ENCODE data around the gene IL12B.

GRCh38 chr5:159309689-159310433 lies 20.4 kb downstream of the IL12B start:
- TF ChIP-seq POLR2A (IDR thresholded peaks at IDR 0.05; ENCODE audit: low read depth, low read length) (no peak), POLR2AphosphoS5 (IDR thresholded peaks at IDR 0.05; ENCODE audit: low read depth, low read length) (no peak), TAF1 (IDR thresholded peaks at IDR 0.05; ENCODE audit: borderline replicate concordance, low read depth, low read length) (no peak)
